H1 (cell line): ENCODE results near the gene OXSR1. TPM values are rescaled to one million over a fixed set of nuclear protein-coding genes. Genes with fewer than 3 reads are reported as not detected.
A peak's percentile ranks its signal among the peaks of the same experiment; 100 is the strongest.

Source experiments
- CTCF ChIA-PET: fragments of 300-600 bp; sonication (Branson Sonifier 250); formaldehyde crosslinking; loops from one replicate; lab custom pipeline; 2021; ENCODE audit not compliant: partially characterized antibody; lab: Charles Lee
- POLR2A ChIA-PET: fragments of 300-600 bp; sonication (Branson Sonifier 250); formaldehyde crosslinking; loops from one replicate; lab custom pipeline; 2021; ENCODE audit warnings: inconsistent platforms; ENCODE audit not compliant: partially characterized antibody; lab: Charles Lee
- DNase-seq, 2 experiments: peaks; one replicate each; pipeline versions ENCODE4 v3.0.0 to v3.0.0-alpha.2; 2010 to 2022; ENCODE audit warnings: low spot score in 2 of 2, low read depth in 1 of 2, mixed read lengths in 1 of 2
- FAIRE-seq: peaks from 2 replicates; lab custom pipeline; 2011; peaks lifted over from hg19 to GRCh38; lab: Jason Lieb, UNC
- H2AFZ ChIP-seq: 2 replicates; pipeline ENCODE4 v1.8.1; 2012; ENCODE audit warnings: low read length, inconsistent platforms
- H2AK5ac ChIP-seq: 2 replicates; pipeline ENCODE4 v1.6.1; 2013; ENCODE audit warnings: low read depth, low read length
- H2BK120ac ChIP-seq: replicated peaks from 2 replicates; pipeline ENCODE3; 2013; ENCODE audit warnings: low read depth, low read length, inconsistent platforms
- H2BK12ac ChIP-seq: 2 replicates; pipeline ENCODE4 v1.6.1; 2013; ENCODE audit warnings: low read depth, low read length
- H2BK15ac ChIP-seq: 2 replicates; pipeline ENCODE4 v1.6.1; 2013; ENCODE audit warnings: low read length
- H2BK20ac ChIP-seq: 2 replicates; pipeline ENCODE4 v1.6.1; 2013; ENCODE audit warnings: low read length
- H2BK5ac ChIP-seq: 2 replicates; pipeline ENCODE4 v1.6.1; 2013; ENCODE audit warnings: low read depth, low read length
- H3K14ac ChIP-seq: 2 replicates; pipeline ENCODE4 v1.6.1; 2013; ENCODE audit warnings: inconsistent platforms; ENCODE audit not compliant: insufficient read length
- H3K18ac ChIP-seq: 2 replicates; pipeline ENCODE4 v1.6.1; 2013; ENCODE audit warnings: low read length; ENCODE audit errors: extremely low read depth
- H3K23ac ChIP-seq: 2 replicates; pipeline ENCODE4 v1.6.1; 2013; ENCODE audit warnings: inconsistent platforms; ENCODE audit not compliant: insufficient read length
- H3K23me2 ChIP-seq: 2 replicates; pipeline ENCODE4 v1.6.1; 2013; ENCODE audit warnings: low read depth, low read length
- H3K27ac ChIP-seq: 2 replicates; pipeline ENCODE4 v1.6.1; 2011; ENCODE audit warnings: low read depth, low read length, inconsistent platforms
- H3K27me3 ChIP-seq, 4 experiments: replicated peaks in 1 of 4; 1 replicate in 1 of 4; 2 replicates in 3 of 4; pipeline versions ENCODE4 v1.6.1 to v1.8.1; 2011 to 2013; ENCODE audit warnings: low read length in 3 of 4, mild to moderate bottlenecking in 3 of 4, inconsistent platforms in 2 of 4, mixed read lengths in 2 of 4, moderate library complexity in 1 of 4; ENCODE audit not compliant: control insufficient read depth in 3 of 4, insufficient read depth in 3 of 4; ENCODE audit errors: extremely low read depth in 1 of 4
- H3K36me3 ChIP-seq, 4 experiments: 2 replicates each; pipeline versions ENCODE4 v1.6.1 to v1.8.1; 2011 to 2013; ENCODE audit warnings: mild to moderate bottlenecking in 4 of 4, low read length in 3 of 4, moderate library complexity in 2 of 4, control low read depth in 1 of 4, inconsistent platforms in 1 of 4; ENCODE audit not compliant: insufficient read depth in 4 of 4, control insufficient read depth in 2 of 4
- H3K4ac ChIP-seq: replicated peaks from 2 replicates; pipeline ENCODE3; 2013; ENCODE audit warnings: low read length, low read depth, mixed read lengths, inconsistent platforms; ENCODE audit not compliant: insufficient read length
- H3K4me1 ChIP-seq, 4 experiments: replicated peaks in 1 of 4; 1 replicate in 1 of 4; 2 replicates in 3 of 4; pipeline versions ENCODE4 v1.6.1 to v1.8.1; 2011 to 2013; ENCODE audit warnings: low read length in 3 of 4, inconsistent platforms in 2 of 4, mixed read lengths in 1 of 4; ENCODE audit not compliant: insufficient read depth in 4 of 4, control insufficient read depth in 3 of 4
- H3K4me2 ChIP-seq, 2 experiments: 2 replicates each; pipeline versions ENCODE4 v1.6.1 to v1.8.1; 2011 to 2013; ENCODE audit warnings: low read depth in 2 of 2, low read length in 2 of 2, control low read depth in 1 of 2, inconsistent platforms in 1 of 2, mild to moderate bottlenecking in 1 of 2; ENCODE audit not compliant: insufficient read depth in 1 of 2
- H3K4me3 ChIP-seq, 4 experiments: fragments of 200-600, 300-600 bp in 1 of 4; sonication (generic), shearing (Covaris generic), sonication (Bioruptor Twin) in 1 of 4; 2 replicates each; pipeline versions ENCODE4 v1.5.1 to v1.8.1; 2011 to 2016; ENCODE audit warnings: low read length in 4 of 4, low read depth in 3 of 4, control low read depth in 2 of 4, inconsistent platforms in 2 of 4, mild to moderate bottlenecking in 2 of 4, mixed read lengths in 1 of 4, moderate library complexity in 1 of 4; ENCODE audit not compliant: insufficient read depth in 2 of 4; ENCODE audit errors: extremely low read depth in 1 of 4
- H3K56ac ChIP-seq: replicated peaks from 2 replicates; pipeline ENCODE3; 2013; ENCODE audit warnings: low read depth, mild to moderate bottlenecking, mixed read lengths, low read length, inconsistent platforms; ENCODE audit not compliant: insufficient read length
- H3K79me1 ChIP-seq: 2 replicates; pipeline ENCODE4 v1.6.1; 2013; ENCODE audit warnings: low read depth, low read length, control low read depth
- H3K79me2 ChIP-seq, 2 experiments: 2 replicates each; pipeline versions ENCODE4 v1.6.1 to v1.8.1; 2012 to 2013; ENCODE audit warnings: low read length in 2 of 2, mild to moderate bottlenecking in 2 of 2, inconsistent platforms in 1 of 2; ENCODE audit not compliant: insufficient read depth in 2 of 2, control insufficient read depth in 1 of 2
- H3K9ac ChIP-seq, 4 experiments: replicated peaks in 1 of 4; 1 replicate in 1 of 4; 2 replicates in 3 of 4; pipeline versions ENCODE4 v1.6.1 to v1.8.1; 2011 to 2013; ENCODE audit warnings: low read depth in 3 of 4, low read length in 3 of 4, control low read depth in 2 of 4, mild to moderate bottlenecking in 2 of 4, moderate library complexity in 2 of 4, inconsistent platforms in 1 of 4; ENCODE audit errors: extremely low read depth in 1 of 4
- H3K9me3 ChIP-seq, 2 experiments: 2 replicates each; pipeline versions ENCODE4 v1.6.1 to v1.8.1; 2012 to 2013; ENCODE audit warnings: mild to moderate bottlenecking in 2 of 2, moderate library complexity in 2 of 2, control low read depth in 1 of 2, inconsistent platforms in 1 of 2, low read depth in 1 of 2, low read length in 1 of 2, mixed read lengths in 1 of 2; ENCODE audit not compliant: insufficient read depth in 2 of 2
- H4K20me1 ChIP-seq, 2 experiments: replicated peaks in 1 of 2; 2 replicates each; pipeline versions ENCODE3 to v1.8.1; 2011 to 2013; ENCODE audit warnings: inconsistent platforms in 2 of 2, low read length in 2 of 2, mild to moderate bottlenecking in 1 of 2; ENCODE audit not compliant: insufficient read depth in 2 of 2, control insufficient read depth in 1 of 2
- H4K5ac ChIP-seq: 2 replicates; pipeline ENCODE4 v1.6.1; 2013; ENCODE audit warnings: low read length, low read depth, mixed read lengths, inconsistent platforms; ENCODE audit not compliant: insufficient read length
- H4K8ac ChIP-seq: 2 replicates; pipeline ENCODE4 v1.8.0; 2013; ENCODE audit warnings: mild to moderate bottlenecking, moderate library complexity, low read length, inconsistent platforms; ENCODE audit not compliant: insufficient read depth; ENCODE audit errors: extremely low read depth
- H4K91ac ChIP-seq: replicated peaks from 2 replicates; pipeline ENCODE3; 2013; ENCODE audit warnings: low read length, mixed read lengths, inconsistent platforms; ENCODE audit not compliant: insufficient read length
- ASH2L ChIP-seq: fragments of 200-600, 300-600 bp; sonication (generic); IDR thresholded peaks from one replicate; pipeline ENCODE4 v1.7.1; 2017; ENCODE audit warnings: low read length
- CBX8 ChIP-seq: fragments of 300-800, 300-1000 bp; sonication (generic); IDR thresholded peaks from 2 replicates; pipeline ENCODE4 v1.7.1; 2016; ENCODE audit warnings: low read depth, low read length, borderline replicate concordance
- CTBP2 ChIP-seq: IDR thresholded peaks from 2 replicates; pipeline ENCODE4 v1.7.0; 2011; ENCODE audit warnings: borderline replicate concordance, mild to moderate bottlenecking, moderate library complexity, mixed read lengths, low read length; ENCODE audit not compliant: insufficient read depth, insufficient read length
- EGR1 ChIP-seq: IDR thresholded peaks from 2 replicates; pipeline ENCODE4 v1.6.1; 2011; ENCODE audit warnings: low read depth, low read length, borderline replicate concordance
- GTF2F1 ChIP-seq: IDR thresholded peaks from 2 replicates; pipeline ENCODE4 v1.6.1; 2012; ENCODE audit warnings: low read depth, low read length, improper control_type of control experiment, borderline replicate concordance
- MAX ChIP-seq: IDR thresholded peaks from 2 replicates; pipeline ENCODE4 v1.6.1; 2012; ENCODE audit warnings: inconsistent platforms
- NRF1 ChIP-seq: IDR thresholded peaks from 2 replicates; pipeline ENCODE4 v1.6.1; 2011; ENCODE audit warnings: mild to moderate bottlenecking, low read depth, low read length, improper control_type of control experiment
- PHF8 ChIP-seq: fragments of 200-600 bp; sonication (generic); conservative IDR thresholded peaks from 2 replicates; pipeline ENCODE4 v1.7.1; 2012; ENCODE audit warnings: low read depth, mild to moderate bottlenecking, inconsistent platforms, low read length, moderate library complexity
- SRF ChIP-seq: IDR thresholded peaks from 2 replicates; pipeline ENCODE4 v1.6.1; 2011; ENCODE audit warnings: mild to moderate bottlenecking, low read depth, low read length, moderate library complexity
- TAF1 ChIP-seq: IDR thresholded peaks from 2 replicates; pipeline ENCODE4 v1.6.1; 2011; ENCODE audit warnings: mild to moderate bottlenecking, low read depth, low read length
- TCF12 ChIP-seq: IDR thresholded peaks from 2 replicates; pipeline ENCODE4 v1.6.1; 2011; ENCODE audit warnings: low read depth, mild to moderate bottlenecking, low read length
- WGBS, 2 experiments: shearing (Covaris generic) in 1 of 2; methylation state at CpG; one replicate each; pipeline versions ENCODE4 v1.1.6 to v1.1.7; 2013 to 2015; ENCODE audit warnings: low lambda C conversion rate in 2 of 2, mixed read lengths in 2 of 2, inconsistent platforms in 1 of 2, low coverage in 1 of 2, missing lambda C conversion rate in 1 of 2; ENCODE audit not compliant: insufficient replicate concordance in 2 of 2, insufficient coverage in 1 of 2, insufficient read length in 1 of 2; ENCODE audit errors: extremely low coverage in 1 of 2, missing lambda C conversion rate in 1 of 2; 5-methylcytosine and 5-hydroxymethylcytosine counted together
- polyA plus RNA-seq, 7 experiments: library from polyadenylated mRNA; depleted of rRNA in 3 of 7; stranded (reverse) in 5 of 7; unstranded in 2 of 7; fragments of >200 nt in 5 of 7; fragments of 200-250 nt in 2 of 7; gene quantifications; 1 replicate in 5 of 7; 2 replicates in 1 of 7; 4 replicates in 1 of 7; pipeline versions ENCODE4 v1.2.1 to v1.2.3, GENCODE V29; 2011 to 2013; ENCODE audit warnings: missing spikeins in 2 of 7, mixed read lengths in 2 of 7
- total RNA-seq: library from RNA; stranded (reverse); fragmentation: NEBNext Ultra II Directional; extraction: Animal tissue kit (Norgen Biotek cat#: 25700); gene quantifications from 2 replicates; pipeline ENCODE4 v1.2.1, GENCODE V29; 2021

OXSR1 gene
- total and polyA plus RNA-seq, 2 of the 8 experiments (the other 6 are each of a cell fraction or from before 2014, with no cell fraction given): 25.1 to 47.0 TPM

- Histone ChIP-seq H3K23me2 (peaks cover 21% of the 10 kb centered on the region), H3K56ac (no peak within 1 kb of the TSS), H3K27me3 (no peaks in the 10 kb centered on the region), H3K4ac (peak within 1 kb of the TSS; percentile 46), H3K9me3 (no peaks in the 10 kb centered on the region), H3K4me2 (peak within 1 kb of the TSS; percentile 64 to 95), H2BK12ac (peak within 1 kb of the TSS; percentile 96), H3K23ac (no peak within 1 kb of the TSS), H2BK15ac (peak within 1 kb of the TSS; percentile 34), H4K91ac (peak within 1 kb of the TSS; percentile 88), H4K8ac (peak within 1 kb of the TSS; percentile 96), H3K4me3 (peak within 1 kb of the TSS; percentile 73 to 87 (median 84)), H3K9ac (peak within 1 kb of the TSS; percentile 56 to 82 (median 71)), H3K4me1 (peaks cover 7 to 16% (median 13%) of the 10 kb centered on the region in 4 experiments), H2BK120ac (no peak within 1 kb of the TSS), H4K5ac (no peak within 1 kb of the TSS), H3K79me2 (peaks cover 0 to 12% of the 10 kb centered on the region in 2 experiments; a peak in 1 of 4 replicates), H2BK5ac (peak within 1 kb of the TSS; percentile 87), H3K79me1 (no peaks in the 10 kb centered on the region; the same call in 1 of the 2 replicates), H4K20me1 (peaks cover 4% of the 10 kb centered on the region in 2 experiments), H2BK20ac (no peak within 1 kb of the TSS), H2AK5ac (no peak within 1 kb of the TSS), H3K27ac (peak within 1 kb of the TSS; percentile 36; the same call in 1 of the 2 replicates), H3K14ac (no peak within 1 kb of the TSS), H2AFZ (0 out of 2 replicates have a peak within 1 kb of the TSS, but pooled peaks have one; percentile 43), H3K36me3 (peaks cover 3 to 22% (median 13%) of the 10 kb centered on the region in 4 experiments; a peak in 6 of 8 replicates), H3K18ac (peak within 1 kb of the TSS; percentile 89)
- POLR2A ChIA-PET: interaction anchor here (0.7 to 3.7 kb wide), 17 partner anchors 10 to 360 kb away, joined by 3 to 38 read pairs (median 3); partner anchors contain the start of genes EXOG, OXSR1, PLCD1 and SLC22A14
- DNase-seq (peak; percentile 96 to 99), FAIRE-seq (peak; percentile 57)
- 1% methylated on average over 62 of the region's 66 CpGs; no CpG with 5 or more reads in 1 of the 2 experiments for WGBS, 2 experiments
- CTCF ChIA-PET: interaction anchor here (0.8 to 8.1 kb wide), 7 partner anchors 15 to 162 kb away, joined by 3 to 52 read pairs (median 4); no protein-coding TSS in a partner anchor
- no peak for TF ChIP-seq CTBP2
- no peak for TF ChIP-seq SRF
- peak; percentile 69 for TF ChIP-seq PHF8
- TF ChIP-seq MAX: peak; percentile 45
- no peak for TF ChIP-seq EGR1
- 0 out of 2 replicates have a peak, but pooled peaks have one; percentile 12 for TF ChIP-seq TCF12
- peak; percentile 87 for TF ChIP-seq TAF1
- TF ChIP-seq ASH2L: peak; percentile 88
- peak; percentile 45; the same call in 1 of the 2 replicates for TF ChIP-seq NRF1
- TF ChIP-seq GTF2F1: no peak
- TF ChIP-seq CBX8: no peak
Observed at GRCh38 chr3:38136777-38137614, 28.3 kb upstream of the OXSR1 start, which contains the start of gene ACAA1. ACAA1 (minus strand) TSS chr3:38137127; CDS start chr3:38137035, 92 bp downstream.
